WTC11 (cell line): ENCODE measurements around the gene XIRP2.

Experiments used
- CTCF ChIP-seq: fragments of 200-600 bp; IDR thresholded peaks from 2 replicates; pipeline ENCODE4 v1.8.0; 2022; ENCODE audit warnings: antibody characterized with exemption
- ESRRA ChIP-seq: sonication (generic); formaldehyde crosslinking; IDR thresholded peaks from 2 replicates; pipeline ENCODE4 v1.8.1; 2022; ENCODE audit warnings: mild to moderate bottlenecking, missing genetic modification reagents, borderline replicate concordance
- FOXK1 ChIP-seq: sonication (generic); formaldehyde crosslinking; IDR thresholded peaks from 2 replicates; pipeline ENCODE4 v1.8.0; 2022; ENCODE audit warnings: mild to moderate bottlenecking, moderate library complexity, missing genetic modification reagents
- GTF2I ChIP-seq: fragments of 250-450 bp; sonication (Bioruptor Pico); conservative IDR thresholded peaks from 2 replicates; pipeline ENCODE4 v1.4.0; 2021; ENCODE audit warnings: mild to moderate bottlenecking
- STAT6 ChIP-seq: sonication (generic); formaldehyde crosslinking; conservative IDR thresholded peaks from 2 replicates; pipeline ENCODE4 v1.8.1; 2023; ENCODE audit warnings: mild to moderate bottlenecking, low read depth, missing genetic modification reagents, moderate library complexity
- TCF7 ChIP-seq: sonication (generic); formaldehyde crosslinking; IDR thresholded peaks from 2 replicates; pipeline ENCODE4 v1.8.0; 2022; ENCODE audit warnings: mild to moderate bottlenecking, low read depth, missing genetic modification reagents, moderate library complexity
- TEAD4 ChIP-seq: sonication (generic); formaldehyde crosslinking; IDR thresholded peaks from 2 replicates; pipeline ENCODE4 v1.8.0; 2022; ENCODE audit warnings: mild to moderate bottlenecking, missing genetic modification reagents
- ZNF263 ChIP-seq: sonication (generic); formaldehyde crosslinking; IDR thresholded peaks from 2 replicates; pipeline ENCODE4 v1.8.1; 2022; ENCODE audit warnings: low read depth, mild to moderate bottlenecking, moderate library complexity, missing genetic modification reagents

DNA sequence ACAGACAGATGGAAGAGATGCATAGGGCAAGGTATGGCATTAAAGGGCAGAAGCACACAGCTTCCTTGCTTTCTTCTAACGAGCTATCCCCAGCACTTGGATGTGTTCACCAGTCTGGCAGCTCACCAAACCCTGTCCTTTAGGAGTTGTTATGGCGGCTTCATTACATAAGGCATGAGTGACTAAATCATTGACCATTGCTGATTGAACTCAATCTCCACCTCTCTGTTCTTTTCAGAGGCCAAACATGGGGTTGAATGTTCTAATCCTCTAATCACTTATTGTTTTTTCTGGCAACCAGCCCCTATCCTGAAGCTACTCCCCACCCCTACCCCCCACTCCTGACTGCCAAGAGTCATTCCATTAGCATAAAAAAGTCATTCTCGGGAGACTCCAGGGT lies 301.8 kb downstream of the XIRP2 start:
- no peak for TF ChIP-seq GTF2I
- TF ChIP-seq FOXK1 (CRISPR knock-in tag): no peak
- TF ChIP-seq CTCF: no peak
- TF ChIP-seq ZNF263: no peak
- TF ChIP-seq STAT6: no peak
- TF ChIP-seq TEAD4 (CRISPR knock-in tag): no peak
- no peak for TF ChIP-seq TCF7 (CRISPR knock-in tag)
- TF ChIP-seq ESRRA (CRISPR knock-in tag): no peak
